GM18868 (cell line): Measurements from ENCODE around the gene ERBIN.
"Not testable (repeated sequence)": the region's sequence is repeated elsewhere in the genome, so short reads cannot be mapped to it uniquely, and the experiment has no call there.

Experiments used
- ATAC-seq: cut with Tn5 transposase; IDR thresholded peaks from one replicate; pipeline ENCODE4 v1.9.1; 2021; ENCODE audit warnings: mild to moderate bottlenecking, moderate library complexity; ENCODE audit not compliant: unreplicated experiment

The ERBIN gene, protein sequence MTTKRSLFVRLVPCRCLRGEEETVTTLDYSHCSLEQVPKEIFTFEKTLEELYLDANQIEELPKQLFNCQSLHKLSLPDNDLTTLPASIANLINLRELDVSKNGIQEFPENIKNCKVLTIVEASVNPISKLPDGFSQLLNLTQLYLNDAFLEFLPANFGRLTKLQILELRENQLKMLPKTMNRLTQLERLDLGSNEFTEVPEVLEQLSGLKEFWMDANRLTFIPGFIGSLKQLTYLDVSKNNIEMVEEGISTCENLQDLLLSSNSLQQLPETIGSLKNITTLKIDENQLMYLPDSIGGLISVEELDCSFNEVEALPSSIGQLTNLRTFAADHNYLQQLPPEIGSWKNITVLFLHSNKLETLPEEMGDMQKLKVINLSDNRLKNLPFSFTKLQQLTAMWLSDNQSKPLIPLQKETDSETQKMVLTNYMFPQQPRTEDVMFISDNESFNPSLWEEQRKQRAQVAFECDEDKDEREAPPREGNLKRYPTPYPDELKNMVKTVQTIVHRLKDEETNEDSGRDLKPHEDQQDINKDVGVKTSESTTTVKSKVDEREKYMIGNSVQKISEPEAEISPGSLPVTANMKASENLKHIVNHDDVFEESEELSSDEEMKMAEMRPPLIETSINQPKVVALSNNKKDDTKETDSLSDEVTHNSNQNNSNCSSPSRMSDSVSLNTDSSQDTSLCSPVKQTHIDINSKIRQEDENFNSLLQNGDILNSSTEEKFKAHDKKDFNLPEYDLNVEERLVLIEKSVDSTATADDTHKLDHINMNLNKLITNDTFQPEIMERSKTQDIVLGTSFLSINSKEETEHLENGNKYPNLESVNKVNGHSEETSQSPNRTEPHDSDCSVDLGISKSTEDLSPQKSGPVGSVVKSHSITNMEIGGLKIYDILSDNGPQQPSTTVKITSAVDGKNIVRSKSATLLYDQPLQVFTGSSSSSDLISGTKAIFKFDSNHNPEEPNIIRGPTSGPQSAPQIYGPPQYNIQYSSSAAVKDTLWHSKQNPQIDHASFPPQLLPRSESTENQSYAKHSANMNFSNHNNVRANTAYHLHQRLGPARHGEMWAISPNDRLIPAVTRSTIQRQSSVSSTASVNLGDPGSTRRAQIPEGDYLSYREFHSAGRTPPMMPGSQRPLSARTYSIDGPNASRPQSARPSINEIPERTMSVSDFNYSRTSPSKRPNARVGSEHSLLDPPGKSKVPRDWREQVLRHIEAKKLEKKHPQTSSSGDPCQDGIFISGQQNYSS (N-terminal part only)

GRCh38 chr5:65926276-65926783, at the start of gene ERBIN:
Gene ERBIN (plus strand): TSS chr5:65926575. CDS start chr5:65992719, 66,144 bp downstream.
- peak; percentile 12 for ATAC-seq

DNA sequence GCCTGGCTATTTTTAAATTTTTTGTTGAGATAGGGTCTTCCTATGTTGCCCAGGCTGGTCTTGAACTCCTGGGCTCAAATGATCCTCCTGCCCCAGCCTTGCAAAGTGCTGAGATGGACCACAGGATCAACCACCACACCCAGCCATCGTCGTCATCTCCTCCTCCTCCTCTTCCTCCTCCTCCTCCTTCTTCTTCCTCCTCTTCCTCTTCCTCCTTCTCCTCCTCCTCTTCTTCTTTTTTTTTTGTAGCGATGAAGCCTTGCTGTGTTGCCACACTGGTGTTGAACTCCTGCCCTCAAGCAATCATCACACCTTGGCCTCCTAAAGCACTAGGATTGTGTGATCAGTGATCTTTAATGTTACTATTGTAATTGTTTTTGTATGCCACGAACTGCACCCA, 49.4 kb upstream of the ERBIN start:
- ATAC-seq: no peak

DNA sequence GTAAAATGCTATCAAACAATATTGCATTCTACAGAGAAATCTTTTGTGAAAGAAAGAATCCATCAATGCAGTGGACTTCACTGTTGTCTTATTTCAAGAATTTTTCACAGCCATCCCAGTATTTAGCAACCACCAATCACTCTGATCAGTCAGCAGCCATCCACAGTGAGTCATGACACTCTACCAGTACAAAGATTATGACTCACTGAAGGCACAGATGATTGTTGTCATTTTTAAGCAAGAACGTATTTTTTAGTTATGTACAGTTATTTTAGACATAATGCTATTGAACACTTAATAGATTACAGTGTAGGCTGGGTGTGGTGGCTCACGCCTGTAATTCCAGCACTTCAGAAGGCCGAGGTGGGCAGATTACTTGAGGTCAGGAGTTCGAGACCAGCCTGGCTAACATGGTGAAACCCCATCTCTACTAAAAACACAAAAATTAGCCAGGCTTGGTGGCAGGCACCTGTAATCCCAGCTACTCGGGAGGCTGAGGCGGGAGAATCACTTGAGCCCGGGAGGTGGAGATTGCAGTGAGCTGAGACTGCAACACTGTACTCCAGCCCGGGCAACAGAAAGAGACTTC, 46.6 kb upstream of the ERBIN start:
- not testable (repeated sequence) for ATAC-seq

- ATAC-seq: no peak
Observed at GRCh38 chr5:65880496-65881072, 45.8 kb upstream of the ERBIN start.

DNA sequence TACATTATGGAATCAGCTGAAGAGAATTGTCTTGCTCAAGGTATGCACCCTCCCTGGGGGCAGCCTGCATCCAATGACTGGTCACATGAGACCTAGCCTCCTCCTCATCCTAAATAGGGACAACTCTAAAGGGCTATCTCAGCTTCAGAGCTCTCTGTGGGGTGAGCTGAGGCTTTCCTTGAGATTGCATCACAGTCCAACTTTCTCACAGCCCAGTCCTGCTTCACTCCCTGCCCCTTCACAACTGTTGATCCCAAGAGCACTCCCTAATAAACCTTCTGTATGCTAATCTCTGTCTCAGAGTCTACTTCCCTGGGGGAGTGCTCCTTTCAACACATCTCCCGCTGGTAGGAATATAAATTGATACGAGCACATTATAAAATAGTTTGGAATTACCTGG, 44.1 kb upstream of the ERBIN start:
- ATAC-seq: no peak

- ATAC-seq: no peak
Observed at GRCh38 chr5:65883461-65883860, 42.9 kb upstream of the ERBIN start.

DNA sequence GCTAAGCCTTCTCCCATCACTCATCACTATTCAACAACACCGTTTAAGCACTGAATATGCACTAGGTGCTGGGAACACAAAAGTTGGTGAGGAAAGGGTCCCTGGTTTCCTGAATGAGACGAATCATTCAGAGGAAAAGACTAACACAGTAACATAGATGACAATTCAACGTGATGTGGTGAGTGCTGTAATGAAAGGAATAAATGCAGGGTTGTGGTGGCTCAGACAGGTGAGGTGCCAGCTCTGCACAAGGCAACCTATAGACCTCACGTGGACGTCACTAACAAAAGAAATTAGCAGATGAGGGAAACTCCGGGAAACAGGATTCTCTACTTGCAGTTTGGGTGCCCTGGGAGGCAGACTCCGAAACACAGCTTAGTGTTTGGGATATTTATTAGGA, 40.0 kb upstream of the ERBIN start:
- no peak for ATAC-seq

- ATAC-seq: not testable (repeated sequence)
Observed at GRCh38 chr5:65892024-65892423, 34.4 kb upstream of the ERBIN start.

DNA sequence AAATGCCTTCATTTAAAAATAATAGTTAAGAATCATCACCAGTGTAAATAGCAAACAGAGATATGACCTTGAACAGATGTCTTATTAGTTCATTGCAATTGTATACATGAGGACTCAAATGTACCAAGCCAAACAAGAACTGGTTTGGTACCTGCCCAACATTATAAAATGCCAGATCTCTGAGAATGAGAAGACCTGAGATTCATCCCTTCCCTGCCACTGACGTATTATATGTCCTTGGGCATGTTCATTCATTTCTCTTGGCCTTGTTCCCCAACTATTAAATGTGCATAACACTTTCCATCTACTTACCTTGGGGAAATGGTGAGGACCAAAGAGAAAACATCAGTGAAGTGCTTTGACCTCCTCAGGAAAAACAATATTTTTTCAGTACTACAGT, 33.6 kb upstream of the ERBIN start:
- no peak for ATAC-seq

DNA sequence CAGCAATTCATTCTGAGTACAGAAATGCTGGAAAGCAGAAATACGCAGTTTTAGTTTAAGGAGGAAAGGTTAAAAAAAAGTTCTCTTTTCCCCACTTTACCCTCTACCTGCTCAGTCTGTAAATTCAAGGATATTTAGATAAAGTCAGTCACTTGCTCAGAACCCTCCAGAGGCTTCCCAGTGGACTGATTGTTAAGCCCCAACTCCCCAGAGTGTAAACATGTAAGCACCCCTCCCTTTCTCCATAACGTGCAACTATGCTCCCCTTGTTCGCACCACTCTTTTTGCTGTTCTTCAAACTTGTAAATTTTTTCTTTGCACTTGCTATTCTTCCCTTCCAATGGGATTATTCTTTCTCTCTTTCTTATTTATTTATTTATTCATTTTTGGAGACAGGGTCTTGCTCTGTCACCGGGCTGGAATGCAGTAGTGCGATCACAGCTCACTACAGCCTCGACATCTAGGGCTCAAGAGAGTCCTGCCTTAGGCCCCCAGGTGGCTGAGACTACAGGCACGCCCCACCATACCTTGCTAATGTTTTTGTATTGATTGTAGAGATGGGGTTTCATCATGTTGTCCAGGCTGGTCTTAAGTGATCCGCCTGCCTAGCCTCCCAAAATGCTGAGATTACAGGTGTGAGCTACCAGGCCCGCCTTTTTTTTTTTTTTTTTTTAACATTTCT, 32.5 kb upstream of the ERBIN start:
- ATAC-seq: no peak

- no peak for ATAC-seq
Observed at GRCh38 chr5:65895891-65896290, 30.5 kb upstream of the ERBIN start.

DNA sequence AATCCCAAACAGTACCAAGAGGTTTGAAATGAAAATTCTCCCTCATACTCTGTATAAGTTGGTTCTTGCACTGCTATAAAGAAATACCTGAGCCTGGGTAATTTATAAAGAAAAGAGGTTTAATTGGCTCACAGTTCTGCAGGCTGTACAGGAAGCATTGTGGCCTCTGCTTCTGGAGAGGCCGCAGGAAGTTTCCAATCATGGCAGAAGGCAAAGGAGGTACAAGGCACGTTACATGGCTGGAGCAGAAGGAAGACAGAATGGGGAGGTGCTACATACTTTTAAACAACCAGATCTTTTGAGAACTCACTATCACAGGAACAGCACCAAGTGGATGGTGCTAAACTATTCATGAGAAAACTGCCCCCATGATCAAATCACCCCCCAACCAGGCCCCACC, 25.6 kb upstream of the ERBIN start:
- no peak for ATAC-seq

DNA sequence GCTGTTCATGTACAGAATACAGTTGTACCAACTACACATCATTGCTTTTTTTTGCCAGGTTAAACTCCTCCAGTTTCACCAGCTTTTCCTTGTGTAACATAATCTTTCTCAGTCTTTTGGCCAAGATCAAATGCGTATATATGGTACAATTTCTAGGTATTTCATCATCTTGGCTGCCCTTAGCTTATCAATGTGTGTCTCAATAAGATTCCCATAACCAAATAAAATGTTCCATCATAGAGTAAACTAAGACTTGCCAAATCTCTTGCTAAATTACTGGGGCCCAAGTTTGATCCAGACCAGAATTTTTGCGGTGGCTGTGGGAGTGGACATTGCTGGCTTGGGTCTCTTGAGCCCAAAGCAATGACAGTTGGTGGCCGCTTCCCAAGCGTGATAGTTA, 24.3 kb upstream of the ERBIN start:
- ATAC-seq: no peak

DNA sequence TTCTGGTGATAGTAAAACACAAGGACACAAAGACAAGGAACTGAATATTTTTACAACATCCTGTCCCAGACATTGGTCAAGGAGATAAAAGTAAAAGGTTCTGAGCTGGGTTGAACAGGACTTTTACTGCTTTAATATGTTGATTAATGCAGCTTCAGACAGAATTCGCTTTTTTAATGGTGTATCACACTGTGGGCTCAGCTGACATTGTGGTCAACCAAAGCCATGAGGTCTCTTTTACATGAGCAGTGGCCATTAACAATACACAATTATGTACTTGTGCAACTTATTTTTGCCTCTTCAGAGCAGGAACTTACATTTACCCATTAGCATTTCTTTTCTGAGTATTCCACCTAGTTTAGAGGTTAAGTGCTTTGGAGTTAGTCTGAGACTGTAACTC, 22.8 kb upstream of the ERBIN start:
- no peak for ATAC-seq

DNA sequence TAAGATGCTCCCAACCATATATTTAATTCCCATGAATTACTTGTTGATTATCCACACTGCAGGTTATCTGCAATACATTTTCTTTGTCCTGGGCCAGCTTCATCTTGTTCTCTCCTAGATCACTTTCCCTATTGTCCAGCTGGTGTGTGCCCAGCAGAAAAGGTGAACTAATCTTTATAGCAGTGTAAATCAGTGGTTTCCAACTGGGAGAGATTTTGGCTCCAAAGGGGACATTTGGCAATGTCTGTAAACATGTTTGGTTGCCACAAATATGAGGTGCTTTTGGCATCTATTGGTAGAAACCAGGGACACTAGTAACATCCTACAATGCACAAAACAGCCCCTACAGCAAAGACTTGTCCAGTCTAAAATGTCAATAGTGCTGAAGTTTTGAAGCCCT, 20.1 kb upstream of the ERBIN start:
- no peak for ATAC-seq

DNA sequence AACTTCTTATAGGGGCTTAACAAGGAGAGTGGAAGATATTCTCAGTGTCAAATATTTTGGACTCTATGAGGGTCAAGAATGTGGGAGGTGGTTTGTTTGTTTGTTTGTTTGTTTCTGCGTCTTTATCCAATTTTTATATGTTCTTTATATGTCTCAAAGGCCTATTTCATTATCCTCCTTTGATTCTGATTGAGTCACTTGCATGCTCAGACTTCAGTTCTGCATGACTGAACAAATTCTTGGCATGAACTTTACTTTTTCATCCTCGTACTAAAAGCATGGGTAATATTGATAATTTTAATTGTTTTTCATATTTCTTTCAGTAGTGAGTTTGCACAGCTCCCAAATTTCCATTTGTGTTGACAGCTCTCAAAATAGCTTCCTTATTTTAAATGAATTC, 19.2 kb upstream of the ERBIN start:
- ATAC-seq: no peak

GRCh38 chr5:65910711-65911110, 15.7 kb upstream of the ERBIN start:
- ATAC-seq: no peak

- ATAC-seq: no peak
Observed at GRCh38 chr5:65912311-65912710, 14.1 kb upstream of the ERBIN start.

GRCh38 chr5:65913519-65913918, 12.9 kb upstream of the ERBIN start:
- no peak for ATAC-seq
